Calu3 (cell line): Measurements from ENCODE around the gene CRX. TPM values are rescaled to one million over a fixed set of nuclear protein-coding genes. Genes with fewer than 3 reads are reported as not detected.

ENCODE experiments used
- BruUV-seq: library from RNA; stranded (reverse); fragments of 400-500 nt; replicated peaks from 2 replicates; lab custom pipeline; 2021; lab: Mats Ljungman, UMichigan
- CTCF ChIA-PET: fragments of 300-600 bp; sonication (Branson Sonifier 250); formaldehyde crosslinking; loops from one replicate; lab custom pipeline; 2022; ENCODE audit warnings: antibody characterized with exemption; lab: Charles Lee
- DNase-seq: peaks from one replicate; pipeline ENCODE4 v3.0.0; 2022
- H3K27ac Mint-ChIP-seq: one replicate; pipeline ENCODE4 v1.8.0; 2022; ENCODE audit warnings: mixed read lengths; ENCODE audit not compliant: unreplicated experiment
- H3K27me3 Mint-ChIP-seq: one replicate; pipeline ENCODE4 v1.8.0; 2022; ENCODE audit warnings: mixed read lengths; ENCODE audit not compliant: unreplicated experiment
- H3K36me3 Mint-ChIP-seq: one replicate; pipeline ENCODE4 v1.8.0; 2022; ENCODE audit warnings: mild to moderate bottlenecking, moderate library complexity, mixed read lengths; ENCODE audit not compliant: insufficient read depth, unreplicated experiment
- H3K4me1 Mint-ChIP-seq: one replicate; pipeline ENCODE4 v1.8.0; 2022; ENCODE audit warnings: mild to moderate bottlenecking, low read depth, mixed read lengths; ENCODE audit not compliant: unreplicated experiment
- H3K4me3 Mint-ChIP-seq: one replicate; pipeline ENCODE4 v1.8.0; 2022; ENCODE audit warnings: mild to moderate bottlenecking, low read depth, moderate library complexity, mixed read lengths; ENCODE audit not compliant: unreplicated experiment
- H3K9me3 Mint-ChIP-seq: one replicate; pipeline ENCODE4 v1.8.0; 2022; ENCODE audit warnings: low read depth, mixed read lengths; ENCODE audit not compliant: unreplicated experiment
- CTCF ChIP-seq: fragments of 200-600 bp; IDR thresholded peaks from one replicate; pipeline ENCODE4 v1.8.0; 2022; ENCODE audit warnings: antibody characterized with exemption; ENCODE audit not compliant: unreplicated experiment
- intact Hi-C: fragments of 100-400 bp; cut with micrococcal nuclease; formaldehyde crosslinking; loops from one replicate; pipeline ENCODE4 v1.10.0; 2022; ENCODE audit not compliant: unreplicated experiment
- total RNA-seq: library from RNA; stranded (reverse); gene quantifications from 2 replicates; pipeline ENCODE4 v1.2.3, GENCODE V29; 2022

Gene CRX
- total RNA-seq, 1 experiment from 2014 or later: not detected

DNA sequence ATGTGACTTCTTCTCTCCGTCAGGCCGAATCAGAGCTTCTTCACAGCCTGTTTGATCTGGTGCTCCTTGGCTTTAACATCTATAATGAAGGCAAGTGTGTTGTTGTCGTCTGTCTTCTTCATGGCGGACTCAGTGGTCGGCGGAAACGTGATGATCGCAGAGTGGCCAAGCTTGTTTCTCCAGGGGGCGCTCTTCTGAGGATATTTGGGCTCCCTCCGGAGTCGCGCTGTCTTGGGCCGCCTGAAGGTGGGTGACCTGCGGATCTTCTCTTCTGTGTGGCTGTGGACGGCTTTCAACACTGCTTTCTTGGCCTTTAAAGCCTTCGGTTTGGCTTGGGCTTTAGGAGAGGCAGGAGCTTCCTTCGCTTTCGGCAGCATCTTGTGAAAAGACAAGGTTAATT is 27.2 kb upstream of the CRX start:
- no peak for TF ChIP-seq CTCF
- no peak overlapping the region for H3K27ac Mint-ChIP-seq
- H3K27me3 Mint-ChIP-seq: peaks cover 22% of the 10 kb centered on the region
- no peak for DNase-seq
- H3K4me1 Mint-ChIP-seq: peaks cover 12% of the 10 kb centered on the region
- CTCF ChIA-PET: interaction anchor here (0.6 kb wide), 1 partner anchor 75 kb away, joined by 3 read pairs; no protein-coding TSS in a partner anchor
- H3K9me3 Mint-ChIP-seq: no peaks in the 10 kb centered on the region
- H3K36me3 Mint-ChIP-seq: peaks cover 14% of the 10 kb centered on the region
- no TSS peak for BruUV-seq
- no peak overlapping the region for H3K4me3 Mint-ChIP-seq
- intact Hi-C loops: no loop called here

DNA sequence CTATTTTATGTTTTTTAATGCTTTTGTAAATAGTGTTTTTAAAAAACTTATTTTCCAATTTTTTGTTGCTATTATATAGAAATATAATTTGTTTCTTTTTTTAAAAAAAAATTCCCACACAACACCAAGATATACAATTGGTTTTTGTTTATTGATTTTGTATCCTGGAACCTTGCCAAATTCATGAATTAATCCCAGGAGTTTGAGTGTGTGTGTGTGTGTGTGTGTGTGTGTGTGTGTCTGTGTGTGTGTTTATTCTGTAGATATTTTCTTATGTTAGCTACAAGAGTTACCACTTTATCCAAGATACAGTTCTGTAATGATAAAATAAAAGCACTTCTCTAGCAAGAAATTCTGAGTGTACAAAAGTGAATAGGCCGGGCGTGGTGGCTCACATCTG is 25.0 kb upstream of the CRX start:
- no peak for DNase-seq
- no TSS peak for BruUV-seq
- no peaks in the 10 kb centered on the region for H3K9me3 Mint-ChIP-seq
- H3K4me3 Mint-ChIP-seq: no peak overlapping the region
- H3K27ac Mint-ChIP-seq: no peak overlapping the region
- H3K36me3 Mint-ChIP-seq: peaks cover 3% of the 10 kb centered on the region
- peaks cover 23% of the 10 kb centered on the region for H3K27me3 Mint-ChIP-seq
- H3K4me1 Mint-ChIP-seq: no peaks in the 10 kb centered on the region
- CTCF ChIA-PET: interaction anchor here (0.7 kb wide), 1 partner anchor 73 kb away, joined by 3 read pairs; no protein-coding TSS in a partner anchor
- TF ChIP-seq CTCF: no peak
- intact Hi-C loops: no loop called here

GRCh38 chr19:47797996-47798903 is 23.5 kb upstream of the CRX start:
- no TSS peak for BruUV-seq
- Mint-ChIP-seq H3K9me3 (no peaks in the 10 kb centered on the region), H3K36me3 (peaks cover 6% of the 10 kb centered on the region), H3K4me1 (no peaks in the 10 kb centered on the region), H3K27me3 (peaks cover 23% of the 10 kb centered on the region), H3K27ac (no peak overlapping the region), H3K4me3 (no peak overlapping the region)
- TF ChIP-seq CTCF: no peak
- intact Hi-C loops: no loop called here
- DNase-seq: no peak
- CTCF ChIA-PET: interaction anchor here (0.5 kb wide), 1 partner anchor 71 kb away, joined by 3 read pairs; no protein-coding TSS in a partner anchor

DNA sequence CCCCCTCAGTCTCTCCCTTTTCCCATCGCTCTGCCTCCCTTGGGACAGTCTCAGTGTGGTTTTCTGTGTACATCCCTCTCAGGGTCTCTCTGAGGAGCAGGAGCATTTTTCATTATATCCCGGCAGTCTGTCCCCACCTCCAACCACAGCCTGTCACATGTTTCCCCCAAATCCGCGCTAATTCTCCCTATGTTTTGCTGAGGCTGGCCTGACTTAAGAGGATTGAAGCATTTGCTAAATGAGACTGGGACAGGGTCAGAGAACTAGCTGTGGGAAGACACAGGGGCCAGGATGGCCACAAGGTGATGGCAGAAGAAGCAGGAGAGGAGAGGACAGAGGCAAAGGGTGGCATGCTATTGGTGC is 22.9 kb upstream of the CRX start:
- Mint-ChIP-seq H3K36me3 (peaks cover 6% of the 10 kb centered on the region), H3K4me1 (no peaks in the 10 kb centered on the region), H3K27me3 (peaks cover 23% of the 10 kb centered on the region), H3K4me3 (no peak overlapping the region), H3K27ac (no peak overlapping the region), H3K9me3 (no peaks in the 10 kb centered on the region)
- TF ChIP-seq CTCF: no peak
- CTCF ChIA-PET: no interaction called here
- no peak for DNase-seq
- intact Hi-C loops: no loop called here
- no TSS peak for BruUV-seq
